Upper lobe of left lung (tissue), 6 donors: ENCODE data around the gene KAZN. TPM values are rescaled to one million over a fixed set of nuclear protein-coding genes. Genes with fewer than 3 reads are reported as not detected.

Experiments used
- ATAC-seq, 2 donors: fragments of 200-7000 bp; cut with Tn5 transposase; one replicate each; pipeline ENCODE4 v1.9.1; 2022; ENCODE audit warnings: mild to moderate bottlenecking in 2 of 2, moderate library complexity in 2 of 2; ENCODE audit not compliant: low FRiP score in 2 of 2
- DNase-seq, 2 donors: peaks; one replicate each; pipeline ENCODE4 v3.0.0-alpha.2; 2019 to 2020
- H3K27ac ChIP-seq, 4 donors: fragments of 200-600 bp; sonication (generic); one replicate each; pipeline ENCODE4 v1.5.1; 2016 to 2019
- H3K27me3 ChIP-seq, 4 donors: fragments of 200-600 bp; sonication (generic); one replicate each; pipeline ENCODE4 v1.5.1; 2017 to 2019
- H3K36me3 ChIP-seq, 4 donors: fragments of 200-600 bp; sonication (generic); one replicate each; pipeline ENCODE4 v1.5.1; 2016 to 2019
- H3K4me1 ChIP-seq, 4 donors: fragments of 200-600 bp; sonication (generic); one replicate each; pipeline ENCODE4 v1.5.1; 2018 to 2019
- H3K4me3 ChIP-seq, 4 donors: fragments of 200-600 bp; sonication (generic); one replicate each; pipeline ENCODE4 v1.5.1; 2017 to 2019; ENCODE audit warnings: mild to moderate bottlenecking in 2 of 4, moderate library complexity in 1 of 4
- H3K9me3 ChIP-seq, 4 donors: fragments of 200-600 bp; sonication (generic); one replicate each; pipeline ENCODE4 v1.5.1; 2018 to 2019
- CTCF ChIP-seq, 6 experiments: fragments of 450-650 bp in 4 of 6; fragments of 200-600 bp in 2 of 6; sonication (generic) in 2 of 6; IDR thresholded peaks; one replicate each; pipeline ENCODE4 v1.5.1; 2016 to 2019; ENCODE audit warnings: antibody characterized with exemption in 6 of 6
- EP300 ChIP-seq, 4 donors: sonication (generic); formaldehyde crosslinking; IDR thresholded peaks; one replicate each; pipeline ENCODE4 v1.5.1; 2017; ENCODE audit warnings: antibody characterized with exemption in 4 of 4, control low read depth in 2 of 4
- POLR2A ChIP-seq, 4 donors: fragments of 450-650 bp; IDR thresholded peaks; one replicate each; pipeline ENCODE4 v1.5.1; 2016 to 2017; ENCODE audit warnings: antibody characterized with exemption in 4 of 4, mild to moderate bottlenecking in 2 of 4
- POLR2AphosphoS5 ChIP-seq, 2 donors: sonication (generic); formaldehyde crosslinking; IDR thresholded peaks; one replicate each; pipeline ENCODE4 v1.5.1; 2017; ENCODE audit warnings: antibody characterized with exemption in 2 of 2
- WGBS, 2 donors: methylation state at CpG; one replicate each; pipeline ENCODE4 v1.1.5; 2017 to 2018; 5-methylcytosine and 5-hydroxymethylcytosine counted together
- total RNA-seq, 6 donors: library from RNA; depleted of rRNA in 4 of 6; stranded (reverse); fragments of >200 nt in 4 of 6; gene quantifications; one replicate each; pipeline versions ENCODE4 v1.1.0 to v1.2.1, GENCODE V29; 2016 to 2021
- donor health status: DM: no; HTN: no; CAD: no; lungs with moderate emphysema.
- donor health status: DM: no; HTN: yes; CAD: no; lungs with severe emphysema.

Gene KAZN
- total RNA-seq, 6 donors from 2014 or later, result 11.5 to 30.0 (median 17.6) TPM

GRCh38 chr1:14759042-14759818 lies 160.7 kb downstream of the KAZN start:
- Histone ChIP-seq H3K9me3 (no peaks in the 10 kb centered on the region), H3K4me1 (no peaks in the 10 kb centered on the region), H3K36me3 (no peaks in the 10 kb centered on the region), H3K27ac (no peak overlapping the region), H3K27me3 (no peaks in the 10 kb centered on the region), H3K4me3 (no peak overlapping the region)
- no peak for ATAC-seq
- 61 to 70% methylated on average over 15 of the region's 15 CpGs for WGBS, 2 donors
- DNase-seq, result no peak
- TF ChIP-seq POLR2AphosphoS5 (IDR thresholded peaks at IDR 0.05) (no peak), CTCF (IDR thresholded peaks at IDR 0.05) (no peak)

GRCh38 chr1:14759843-14760242 lies 161.4 kb downstream of the KAZN start:
- ATAC-seq (no peak), DNase-seq (no peak)
- Histone ChIP-seq H3K4me1 (no peaks in the 10 kb centered on the region), H3K27ac (no peak overlapping the region), H3K27me3 (no peaks in the 10 kb centered on the region), H3K36me3 (no peaks in the 10 kb centered on the region), H3K4me3 (no peak overlapping the region), H3K9me3 (no peaks in the 10 kb centered on the region)
- no peak for TF ChIP-seq POLR2A (IDR thresholded peaks at IDR 0.05)
- no peak for TF ChIP-seq EP300 (IDR thresholded peaks at IDR 0.05)
- no peak for TF ChIP-seq CTCF (IDR thresholded peaks at IDR 0.05)
- no peak for TF ChIP-seq POLR2AphosphoS5 (IDR thresholded peaks at IDR 0.05)
- 84 to 90% methylated on average over 5 to 7 of the region's 7 CpGs for WGBS, 2 donors

GRCh38 chr1:14760780-14761179 lies 162.3 kb downstream of the KAZN start:
- Histone ChIP-seq H3K4me3 (no peak overlapping the region), H3K4me1 (no peaks in the 10 kb centered on the region), H3K36me3 (no peaks in the 10 kb centered on the region), H3K9me3 (no peaks in the 10 kb centered on the region), H3K27ac (no peak overlapping the region), H3K27me3 (no peaks in the 10 kb centered on the region)
- TF ChIP-seq CTCF (IDR thresholded peaks at IDR 0.05), result no peak
- TF ChIP-seq POLR2A (IDR thresholded peaks at IDR 0.05), result no peak
- TF ChIP-seq EP300 (IDR thresholded peaks at IDR 0.05), result no peak
- TF ChIP-seq POLR2AphosphoS5 (IDR thresholded peaks at IDR 0.05), result no peak
- ATAC-seq (no peak), DNase-seq (no peak)
- 91 to 93% methylated on average over 5 of the region's 5 CpGs for WGBS, 2 donors

GRCh38 chr1:14761291-14762153 lies 163.0 kb downstream of the KAZN start:
- Histone ChIP-seq H3K27me3 (no peaks in the 10 kb centered on the region), H3K27ac (no peak overlapping the region), H3K9me3 (no peaks in the 10 kb centered on the region), H3K4me3 (no peak overlapping the region), H3K36me3 (no peaks in the 10 kb centered on the region), H3K4me1 (no peaks in the 10 kb centered on the region)
- ATAC-seq, result no peak
- no peak for DNase-seq
- TF ChIP-seq POLR2A (IDR thresholded peaks at IDR 0.05) (no peak), EP300 (IDR thresholded peaks at IDR 0.05) (no peak), CTCF (IDR thresholded peaks at IDR 0.05) (no peak), POLR2AphosphoS5 (IDR thresholded peaks at IDR 0.05) (no peak)
- WGBS, 2 donors, result 53 to 58% methylated on average over 9 of the region's 9 CpGs
